Nephron (organoid): ENCODE measurements around the gene DIAPH2.

Source experiments
- H3K27ac Mint-ChIP-seq, 3 experiments: 2 replicates each; pipeline ENCODE4 v1.8.0; 2020; ENCODE audit warnings: mixed read lengths in 3 of 3, mild to moderate bottlenecking in 2 of 3, moderate library complexity in 1 of 3
- H3K27me3 Mint-ChIP-seq: 2 replicates; pipeline ENCODE4 v1.8.0; 2021; ENCODE audit warnings: low read depth, mild to moderate bottlenecking, moderate library complexity, mixed read lengths
- H3K36me3 Mint-ChIP-seq: 2 replicates; pipeline ENCODE4 v1.8.0; 2020; ENCODE audit warnings: low read depth, mixed read lengths
- H3K4me1 Mint-ChIP-seq: 2 replicates; pipeline ENCODE4 v1.8.0; 2020; ENCODE audit warnings: mixed read lengths
- H3K4me3 Mint-ChIP-seq, 3 experiments: 2 replicates each; pipeline ENCODE4 v1.8.0; 2020; ENCODE audit warnings: mild to moderate bottlenecking in 3 of 3, mixed read lengths in 3 of 3, moderate library complexity in 2 of 3
- H3K9me3 Mint-ChIP-seq: 2 replicates; pipeline ENCODE4 v1.8.0; 2020; ENCODE audit warnings: mixed read lengths
- TF ChIP-seq, protein P1 (sequence below), 3 experiments: fragments of 200-600 bp; sonication (generic); IDR thresholded peaks; one replicate each; pipeline ENCODE4 v1.5.0; 2021; ENCODE audit warnings: antibody characterized with exemption in 3 of 3; ENCODE audit not compliant: unreplicated experiment in 3 of 3

Gene DIAPH2

DNA sequence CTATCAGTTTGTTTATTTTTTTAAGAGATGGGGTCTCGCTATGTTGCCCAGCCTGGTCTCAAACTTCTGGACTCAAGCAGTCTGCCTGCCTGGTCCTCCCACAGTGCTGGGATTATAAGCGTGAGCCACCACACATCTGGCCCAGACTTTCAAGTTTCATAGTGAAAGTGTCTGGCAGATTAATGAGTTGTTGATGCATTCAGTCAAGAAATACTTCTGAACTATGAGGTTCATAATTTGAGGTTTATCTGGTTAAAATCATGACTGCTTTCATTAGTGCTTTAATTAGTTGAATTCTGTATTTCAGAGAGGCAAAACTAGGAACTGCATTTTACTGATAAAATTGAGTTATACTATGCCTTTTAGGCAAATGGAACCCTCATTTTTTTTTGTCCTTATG, 837.7 kb downstream of the DIAPH2 start:
- no peak overlapping the region for H3K4me3 Mint-ChIP-seq
- no peak overlapping the region for H3K27ac Mint-ChIP-seq
- no peaks in the 10 kb centered on the region for H3K4me1 Mint-ChIP-seq
- TF ChIP-seq, protein P1, sequence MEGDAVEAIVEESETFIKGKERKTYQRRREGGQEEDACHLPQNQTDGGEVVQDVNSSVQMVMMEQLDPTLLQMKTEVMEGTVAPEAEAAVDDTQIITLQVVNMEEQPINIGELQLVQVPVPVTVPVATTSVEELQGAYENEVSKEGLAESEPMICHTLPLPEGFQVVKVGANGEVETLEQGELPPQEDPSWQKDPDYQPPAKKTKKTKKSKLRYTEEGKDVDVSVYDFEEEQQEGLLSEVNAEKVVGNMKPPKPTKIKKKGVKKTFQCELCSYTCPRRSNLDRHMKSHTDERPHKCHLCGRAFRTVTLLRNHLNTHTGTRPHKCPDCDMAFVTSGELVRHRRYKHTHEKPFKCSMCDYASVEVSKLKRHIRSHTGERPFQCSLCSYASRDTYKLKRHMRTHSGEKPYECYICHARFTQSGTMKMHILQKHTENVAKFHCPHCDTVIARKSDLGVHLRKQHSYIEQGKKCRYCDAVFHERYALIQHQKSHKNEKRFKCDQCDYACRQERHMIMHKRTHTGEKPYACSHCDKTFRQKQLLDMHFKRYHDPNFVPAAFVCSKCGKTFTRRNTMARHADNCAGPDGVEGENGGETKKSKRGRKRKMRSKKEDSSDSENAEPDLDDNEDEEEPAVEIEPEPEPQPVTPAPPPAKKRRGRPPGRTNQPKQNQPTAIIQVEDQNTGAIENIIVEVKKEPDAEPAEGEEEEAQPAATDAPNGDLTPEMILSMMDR (IDR thresholded peaks at IDR 0.05; ENCODE audit: unreplicated experiment in 3 of 3), result no peak
- no peaks in the 10 kb centered on the region for H3K36me3 Mint-ChIP-seq
- H3K27me3 Mint-ChIP-seq, result no peaks in the 10 kb centered on the region
- H3K9me3 Mint-ChIP-seq, result no peaks in the 10 kb centered on the region

DNA sequence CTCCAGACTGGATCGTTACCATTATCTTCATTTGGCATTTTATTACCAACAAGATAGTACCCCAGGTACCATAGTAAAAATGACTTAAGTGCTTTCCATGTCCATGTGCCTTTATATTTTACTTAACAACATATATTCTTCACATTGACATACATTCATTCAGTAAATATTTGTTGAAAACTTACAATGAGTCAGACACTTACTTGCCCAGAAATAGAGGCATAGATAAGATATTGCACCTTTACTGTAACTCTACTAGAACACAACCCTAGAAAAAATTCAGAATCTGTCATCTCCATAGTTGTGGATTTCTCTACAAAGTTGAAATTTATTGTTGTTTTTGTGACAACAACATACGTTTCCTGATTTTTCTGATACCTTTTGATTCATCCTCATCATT, 839.7 kb downstream of the DIAPH2 start:
- TF ChIP-seq, protein P1 (IDR thresholded peaks at IDR 0.05; ENCODE audit: unreplicated experiment in 3 of 3), result no peak
- Mint-ChIP-seq H3K36me3 (peaks cover 10% of the 10 kb centered on the region), H3K4me3 (no peak overlapping the region), H3K9me3 (peaks cover 14% of the 10 kb centered on the region), H3K27ac (no peak overlapping the region), H3K4me1 (no peaks in the 10 kb centered on the region), H3K27me3 (no peaks in the 10 kb centered on the region)

DNA sequence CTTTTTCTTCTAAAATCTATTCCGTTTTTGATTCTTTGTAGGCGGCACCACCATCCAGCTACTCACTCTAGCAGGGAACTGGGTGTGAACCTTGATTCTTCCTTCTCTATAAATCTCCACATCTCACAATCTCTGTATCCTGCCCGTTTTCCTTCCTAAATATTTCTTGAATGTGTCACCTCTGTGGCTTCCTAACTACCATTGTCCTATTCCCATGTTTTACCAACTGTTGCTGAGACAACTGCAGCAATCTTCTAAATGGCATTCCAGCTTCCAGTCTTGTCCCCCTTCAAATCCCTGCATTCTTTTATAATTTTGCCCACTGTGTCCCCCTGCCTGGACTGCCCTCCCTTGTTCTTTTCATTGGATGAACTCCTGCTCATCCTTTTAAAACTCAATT, 840.4 kb downstream of the DIAPH2 start:
- peaks cover 13% of the 10 kb centered on the region for H3K36me3 Mint-ChIP-seq
- no peak overlapping the region for H3K27ac Mint-ChIP-seq
- TF ChIP-seq, protein P1 (IDR thresholded peaks at IDR 0.05; ENCODE audit: unreplicated experiment in 3 of 3), result no peak
- no peaks in the 10 kb centered on the region for H3K27me3 Mint-ChIP-seq
- no peaks in the 10 kb centered on the region for H3K4me1 Mint-ChIP-seq
- H3K9me3 Mint-ChIP-seq, result peaks cover 20% of the 10 kb centered on the region
- no peak overlapping the region for H3K4me3 Mint-ChIP-seq

DNA sequence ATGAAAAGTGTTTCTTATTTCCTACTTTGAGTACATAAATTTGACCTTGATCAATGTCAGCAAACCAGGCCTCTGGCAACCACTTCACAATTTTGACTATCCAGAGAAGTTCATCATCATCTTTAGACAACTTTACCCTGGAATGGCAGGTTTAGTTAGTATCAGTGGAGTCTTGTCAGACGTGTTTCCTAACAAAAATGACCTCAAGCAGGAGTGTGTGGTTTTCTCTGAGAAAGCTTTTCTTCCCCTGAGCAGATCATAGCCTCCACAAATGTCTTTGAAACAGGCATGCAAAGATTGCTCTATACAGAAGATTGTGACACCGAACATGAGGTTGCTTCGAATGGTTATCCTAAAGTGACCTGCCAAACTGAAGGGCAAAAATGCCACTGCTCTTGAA, 841.3 kb downstream of the DIAPH2 start:
- Mint-ChIP-seq H3K4me3 (no peak overlapping the region), H3K27ac (no peak overlapping the region)
- TF ChIP-seq, protein P1 (IDR thresholded peaks at IDR 0.05; ENCODE audit: unreplicated experiment in 3 of 3), result no peak

DNA sequence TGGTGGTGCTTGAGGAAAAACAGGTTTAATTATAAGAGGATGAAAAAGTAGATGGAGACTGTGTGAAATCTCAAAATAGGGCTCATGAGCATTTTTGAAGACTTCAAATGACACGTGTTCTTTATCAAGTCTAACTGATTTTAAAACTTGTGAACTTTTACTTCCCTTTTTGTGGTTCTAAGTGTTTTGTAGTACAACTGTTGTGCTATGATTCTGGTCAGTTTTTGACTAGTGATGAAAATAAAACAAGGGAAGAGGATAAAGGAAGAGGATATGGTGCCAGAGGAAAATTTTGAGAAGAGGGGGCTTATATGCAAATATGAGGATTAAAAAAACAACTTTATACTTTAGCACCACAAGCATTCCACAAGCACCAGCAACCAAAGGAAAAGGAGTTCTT, 843.1 kb downstream of the DIAPH2 start:
- peaks cover 14% of the 10 kb centered on the region for H3K36me3 Mint-ChIP-seq
- TF ChIP-seq, protein P1 (IDR thresholded peaks at IDR 0.05; ENCODE audit: unreplicated experiment in 3 of 3), result no peak
- no peak overlapping the region for H3K4me3 Mint-ChIP-seq
- no peaks in the 10 kb centered on the region for H3K4me1 Mint-ChIP-seq
- H3K9me3 Mint-ChIP-seq, result peaks cover 33% of the 10 kb centered on the region
- no peaks in the 10 kb centered on the region for H3K27me3 Mint-ChIP-seq
- no peak overlapping the region for H3K27ac Mint-ChIP-seq

More for the DNA sequence above, 841.3 kb downstream of the DIAPH2 start:
- H3K27me3 Mint-ChIP-seq, result no peaks in the 10 kb centered on the region
- peaks cover 30% of the 10 kb centered on the region for H3K9me3 Mint-ChIP-seq
- H3K4me1 Mint-ChIP-seq, result no peaks in the 10 kb centered on the region
- H3K36me3 Mint-ChIP-seq, result peaks cover 14% of the 10 kb centered on the region

DNA sequence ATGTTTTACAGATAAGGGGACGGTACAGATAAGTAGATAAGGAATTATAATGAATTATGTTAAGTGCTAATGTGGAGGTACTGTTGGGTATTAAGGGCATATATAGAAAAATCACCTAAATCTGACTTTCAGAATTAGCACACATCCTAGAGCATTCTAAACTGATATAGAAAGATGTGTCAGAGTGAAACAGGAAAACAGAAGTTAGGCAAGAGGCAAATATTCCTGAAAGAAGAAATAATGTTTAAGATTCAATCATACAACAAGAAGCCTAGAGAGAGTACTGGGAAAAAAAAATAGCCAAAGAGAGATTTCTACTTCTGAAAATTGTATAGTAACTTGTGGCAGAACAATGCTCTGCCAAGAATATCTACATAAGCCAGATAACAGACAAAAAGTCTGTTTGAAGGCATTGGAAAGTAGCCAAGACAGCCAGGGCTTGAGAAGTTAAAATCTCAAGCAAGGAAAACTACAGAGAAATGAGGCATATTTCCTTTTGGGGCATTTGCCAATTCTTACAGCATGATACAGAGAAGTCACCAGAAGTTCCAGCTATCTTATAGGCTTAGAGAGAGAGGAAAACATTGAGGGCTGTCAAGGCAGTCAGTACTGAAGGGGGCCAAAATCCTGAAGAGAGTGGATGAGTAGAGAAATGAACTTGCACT, 845.0 kb downstream of the DIAPH2 start:
- Mint-ChIP-seq H3K27me3 (no peaks in the 10 kb centered on the region), H3K4me3 (no peak overlapping the region), H3K4me1 (no peaks in the 10 kb centered on the region), H3K9me3 (peaks cover 37% of the 10 kb centered on the region), H3K36me3 (peaks cover 14% of the 10 kb centered on the region), H3K27ac (no peak overlapping the region)
- TF ChIP-seq, protein P1 (IDR thresholded peaks at IDR 0.05; ENCODE audit: unreplicated experiment in 3 of 3), result no peak
